Measurements from ENCODE around the gene TM4SF20.

The TM4SF20 gene

GRCh38 chr2:227407591-227408151 lies 28.6 kb upstream of the TM4SF20 start:
- no peak overlapping the region for H3K4me3 ChIP-seq
- in situ Hi-C loops (cut with MboI; ENCODE audit: low sequenced_read_pairs): loop anchor here (5.0 to 10.0 kb wide), 2 partner anchors 360 to 467 kb away; partner anchors contain the start of gene DAW1

DNA sequence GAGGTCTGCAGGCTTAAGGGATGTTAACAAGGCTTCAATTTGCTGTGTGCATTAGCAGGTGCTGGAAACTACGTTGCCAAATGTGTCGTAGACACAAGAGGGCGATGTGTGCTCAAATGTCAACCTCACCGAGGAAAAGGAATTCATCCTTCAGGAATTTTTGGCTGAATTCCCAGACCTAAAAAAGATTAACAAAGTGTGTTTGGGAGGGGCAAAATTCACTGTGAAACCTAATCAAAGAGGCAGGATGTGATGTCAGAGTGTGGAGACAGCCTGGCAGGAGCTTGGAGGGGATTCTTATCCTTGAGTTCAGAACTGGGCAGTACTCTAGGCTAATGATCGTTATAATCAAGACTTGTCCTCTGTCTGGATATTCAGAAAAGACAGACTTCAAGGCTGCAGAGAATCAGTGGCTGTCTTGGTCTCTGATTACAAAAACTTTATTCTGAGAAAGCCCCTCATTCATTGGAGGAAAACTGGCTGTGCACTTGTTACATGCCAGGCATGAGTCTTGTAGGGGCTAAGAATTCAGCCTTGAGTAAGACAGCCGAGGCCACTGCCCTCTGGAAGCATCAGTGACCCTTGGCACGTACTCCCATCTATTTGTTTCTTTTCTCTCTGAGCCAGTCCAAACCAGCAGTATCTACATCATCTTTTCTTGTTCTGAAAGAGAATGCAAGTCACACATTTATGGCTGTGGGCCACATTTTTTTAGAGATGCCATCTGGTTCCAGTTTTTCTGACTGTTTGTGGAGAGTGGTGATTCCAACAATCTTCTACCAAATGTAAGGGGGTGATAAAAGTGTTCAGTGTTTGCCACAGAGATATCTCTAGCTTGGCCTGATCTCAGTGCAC lies 27.3 kb upstream of the TM4SF20 start:
- DNase-seq (ENCODE audit: low spot score in 2 of 2): peak; percentile 81 to 99
- Histone ChIP-seq H3K36me3 (replicated peaks) (no peaks in the 10 kb centered on the region), H3K4me3 (no peak overlapping the region), H3K9me3 (no peaks in the 10 kb centered on the region), H3K4me1 (peaks cover 11% of the 10 kb centered on the region), H3K27me3 (ENCODE audit: low read depth) (no peaks in the 10 kb centered on the region)
- in situ Hi-C loops (cut with MboI; ENCODE audit: low sequenced_read_pairs): loop anchor here (5.0 to 10.0 kb wide), 2 partner anchors 361 to 468 kb away; partner anchors contain the start of gene DAW1

More at GRCh38 chr2:227407591-227408151, 28.6 kb upstream of the TM4SF20 start:
- H3K36me3 ChIP-seq (replicated peaks): no peaks in the 10 kb centered on the region
- no peaks in the 10 kb centered on the region for H3K9me3 ChIP-seq
- DNase-seq (ENCODE audit: low spot score in 2 of 2): peak in 1 of 2 experiments; percentile 62
- no peaks in the 10 kb centered on the region for H3K27me3 ChIP-seq (ENCODE audit: low read depth)
- H3K4me1 ChIP-seq: peaks cover 11% of the 10 kb centered on the region

GRCh38 chr2:227404585-227405271 lies 25.6 kb upstream of the TM4SF20 start:
- in situ Hi-C loops (cut with MboI; ENCODE audit: low sequenced_read_pairs): loop anchor here (5.0 to 10.0 kb wide), 2 partner anchors 363 to 470 kb away; partner anchors contain the start of gene DAW1
- no peaks in the 10 kb centered on the region for H3K9me3 ChIP-seq
- no peaks in the 10 kb centered on the region for H3K27me3 ChIP-seq (ENCODE audit: low read depth)
- H3K36me3 ChIP-seq (replicated peaks): no peaks in the 10 kb centered on the region
- DNase-seq (ENCODE audit: low spot score in 2 of 2): no peak
- H3K4me1 ChIP-seq: peaks cover 11% of the 10 kb centered on the region
- H3K4me3 ChIP-seq: no peak overlapping the region

- in situ Hi-C loops (cut with MboI; ENCODE audit: low sequenced_read_pairs): loop anchor here (10.0 kb wide), 1 partner anchor 472 kb away; the partner anchor contains the start of gene DAW1
- Histone ChIP-seq H3K4me3 (no peak overlapping the region), H3K27me3 (ENCODE audit: low read depth) (no peaks in the 10 kb centered on the region), H3K36me3 (replicated peaks) (no peaks in the 10 kb centered on the region), H3K9me3 (no peaks in the 10 kb centered on the region), H3K4me1 (peaks cover 11% of the 10 kb centered on the region)
- DNase-seq (ENCODE audit: low spot score in 2 of 2): no peak
Observed at GRCh38 chr2:227402959-227403358, 23.9 kb upstream of the TM4SF20 start.

DNA sequence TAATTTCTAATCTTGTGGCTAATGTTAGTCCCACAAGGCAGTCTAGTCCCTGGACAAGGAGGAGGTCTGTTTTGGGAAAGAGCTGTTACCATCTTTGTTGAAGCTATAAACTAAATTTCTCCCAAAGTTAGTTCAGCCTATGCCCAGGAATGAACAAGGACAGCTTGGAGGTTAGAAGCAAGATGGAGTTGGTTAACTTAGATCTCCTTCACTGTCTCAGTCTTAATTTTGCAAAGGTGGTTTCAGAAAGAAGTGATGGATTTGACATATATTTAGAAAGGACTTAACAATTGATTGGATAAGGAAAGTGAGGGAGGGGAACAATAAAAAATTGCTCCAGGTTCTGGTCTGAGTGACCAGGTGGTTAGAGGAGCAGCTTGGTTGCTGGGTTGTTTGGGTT lies 23.2 kb upstream of the TM4SF20 start:
- no peaks in the 10 kb centered on the region for H3K27me3 ChIP-seq (ENCODE audit: low read depth)
- H3K4me1 ChIP-seq: peaks cover 5% of the 10 kb centered on the region
- H3K4me3 ChIP-seq: no peak overlapping the region
- no peaks in the 10 kb centered on the region for H3K9me3 ChIP-seq
- H3K36me3 ChIP-seq (replicated peaks): no peaks in the 10 kb centered on the region
- DNase-seq (ENCODE audit: low spot score in 2 of 2): no peak
- in situ Hi-C loops (cut with MboI; ENCODE audit: low sequenced_read_pairs): loop anchor here (10.0 kb wide), 1 partner anchor 472 kb away; the partner anchor contains the start of gene DAW1

DNA sequence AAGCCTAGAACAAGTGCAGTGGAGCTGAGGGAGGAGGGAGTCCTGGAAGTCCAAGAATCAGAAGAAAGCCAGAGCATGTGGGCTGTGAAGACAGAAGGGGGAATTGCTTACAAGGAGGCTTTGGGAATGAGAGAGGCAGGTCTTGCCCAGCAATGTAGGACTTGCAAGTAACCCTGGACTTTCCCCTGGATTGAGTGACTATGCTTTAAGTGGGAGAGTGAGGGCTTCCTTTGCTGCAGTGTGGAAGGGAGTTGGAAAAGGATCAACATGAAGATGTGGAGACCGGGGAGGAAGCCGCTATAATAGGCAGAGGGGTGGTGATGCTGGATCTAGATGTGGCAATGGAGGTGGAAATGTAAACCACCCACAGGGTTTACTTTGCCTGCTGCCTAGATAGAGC lies 22.4 kb upstream of the TM4SF20 start:
- in situ Hi-C loops (cut with MboI; ENCODE audit: low sequenced_read_pairs): loop anchor here (10.0 kb wide), 1 partner anchor 473 kb away; the partner anchor contains the start of gene DAW1

GRCh38 chr2:227398684-227399670 lies 19.9 kb upstream of the TM4SF20 start:
- no peaks in the 10 kb centered on the region for H3K4me1 ChIP-seq
- no peaks in the 10 kb centered on the region for H3K9me3 ChIP-seq
- H3K27me3 ChIP-seq (ENCODE audit: low read depth): no peaks in the 10 kb centered on the region
- H3K4me3 ChIP-seq: no peak overlapping the region
- H3K36me3 ChIP-seq (replicated peaks): no peaks in the 10 kb centered on the region
- DNase-seq (ENCODE audit: low spot score in 2 of 2): no peak
- in situ Hi-C loops (cut with MboI; ENCODE audit: low sequenced_read_pairs): no loop called here

More for the DNA sequence above, 22.4 kb upstream of the TM4SF20 start:
- no peak for DNase-seq (ENCODE audit: low spot score in 2 of 2)
- Histone ChIP-seq H3K4me1 (peaks cover 3% of the 10 kb centered on the region), H3K27me3 (ENCODE audit: low read depth) (no peaks in the 10 kb centered on the region), H3K9me3 (no peaks in the 10 kb centered on the region), H3K4me3 (no peak overlapping the region), H3K36me3 (replicated peaks) (no peaks in the 10 kb centered on the region)

- no peaks in the 10 kb centered on the region for H3K27me3 ChIP-seq (ENCODE audit: low read depth)
- no peak for DNase-seq (ENCODE audit: low spot score in 2 of 2)
- no peaks in the 10 kb centered on the region for H3K4me1 ChIP-seq
- H3K4me3 ChIP-seq: no peak overlapping the region
- no peaks in the 10 kb centered on the region for H3K36me3 ChIP-seq (replicated peaks)
- in situ Hi-C loops (cut with MboI; ENCODE audit: low sequenced_read_pairs): no loop called here
- H3K9me3 ChIP-seq: no peaks in the 10 kb centered on the region
Observed at GRCh38 chr2:227397562-227397961, 18.5 kb upstream of the TM4SF20 start.

GRCh38 chr2:227395556-227395955 lies 16.4 kb upstream of the TM4SF20 start:
- Histone ChIP-seq H3K27me3 (ENCODE audit: low read depth) (no peaks in the 10 kb centered on the region), H3K4me1 (no peaks in the 10 kb centered on the region), H3K36me3 (replicated peaks) (no peaks in the 10 kb centered on the region), H3K9me3 (no peaks in the 10 kb centered on the region), H3K4me3 (no peak overlapping the region)
- in situ Hi-C loops (cut with MboI; ENCODE audit: low sequenced_read_pairs): no loop called here
- no peak for DNase-seq (ENCODE audit: low spot score in 2 of 2)

- Histone ChIP-seq H3K36me3 (replicated peaks) (no peaks in the 10 kb centered on the region), H3K9me3 (no peaks in the 10 kb centered on the region), H3K27me3 (ENCODE audit: low read depth) (no peaks in the 10 kb centered on the region), H3K4me3 (no peak overlapping the region), H3K4me1 (no peaks in the 10 kb centered on the region)
- in situ Hi-C loops (cut with MboI; ENCODE audit: low sequenced_read_pairs): no loop called here
- no peak for DNase-seq (ENCODE audit: low spot score in 2 of 2)
Observed at GRCh38 chr2:227394401-227394800, 15.3 kb upstream of the TM4SF20 start.

- H3K27me3 ChIP-seq (ENCODE audit: low read depth): no peaks in the 10 kb centered on the region
- H3K4me1 ChIP-seq: no peaks in the 10 kb centered on the region
- H3K9me3 ChIP-seq: no peaks in the 10 kb centered on the region
- H3K36me3 ChIP-seq (replicated peaks): no peaks in the 10 kb centered on the region
- in situ Hi-C loops (cut with MboI; ENCODE audit: low sequenced_read_pairs): no loop called here
- H3K4me3 ChIP-seq: no peak overlapping the region
- no peak for DNase-seq (ENCODE audit: low spot score in 2 of 2)
Observed at GRCh38 chr2:227390468-227391256, 11.6 kb upstream of the TM4SF20 start.

- H3K36me3 ChIP-seq (replicated peaks): no peaks in the 10 kb centered on the region
- no peaks in the 10 kb centered on the region for H3K27me3 ChIP-seq (ENCODE audit: low read depth)
- no peak for DNase-seq (ENCODE audit: low spot score in 2 of 2)
- no peak overlapping the region for H3K4me3 ChIP-seq
- in situ Hi-C loops (cut with MboI; ENCODE audit: low sequenced_read_pairs): no loop called here
- H3K4me1 ChIP-seq: no peaks in the 10 kb centered on the region
- H3K9me3 ChIP-seq: no peaks in the 10 kb centered on the region
Observed at GRCh38 chr2:227389661-227390060, 10.6 kb upstream of the TM4SF20 start.

All from HAP-1 (cell line).